Right lobe of liver (tissue), 6 donors: ENCODE results near the gene PEX3. TPM values are rescaled to one million over a fixed set of nuclear protein-coding genes. Genes with fewer than 3 reads are reported as not detected.
"Not testable (repeated sequence)": the region's sequence is repeated elsewhere in the genome, so short reads cannot be mapped to it uniquely, and the experiment has no call there.

Experiments
- ATAC-seq, 4 donors: fragments of 200-7000 bp; cut with Tn5 transposase; one replicate each; pipeline ENCODE4 v1.9.1; 2020; ENCODE audit warnings: mild to moderate bottlenecking in 4 of 4, moderate library complexity in 4 of 4
- DNase-seq, 3 donors: peaks; one replicate each; pipeline ENCODE4 v3.0.0-alpha.2; 2020
- H3K27ac ChIP-seq, 3 donors: fragments of 200-600 bp; one replicate each; pipeline ENCODE4 v1.8.0; 2022
- H3K27me3 ChIP-seq, 2 donors: fragments of 200-600 bp; one replicate each; pipeline ENCODE4 v1.8.0; 2022
- H3K36me3 ChIP-seq, 4 donors: fragments of 200-600 bp; sonication (generic) in 1 of 4; one replicate each; pipeline versions ENCODE4 v1.5.1 to v1.8.0; 2017 to 2022; ENCODE audit warnings: control low read depth in 1 of 4
- H3K4me1 ChIP-seq, 4 donors: fragments of 200-600 bp; sonication (generic) in 1 of 4; one replicate each; pipeline versions ENCODE4 v1.5.1 to v1.8.0; 2017 to 2022; ENCODE audit warnings: control low read depth in 1 of 4
- H3K4me3 ChIP-seq, 3 donors: fragments of 200-600 bp; one replicate each; pipeline ENCODE4 v1.8.0; 2022
- H3K9me3 ChIP-seq, 4 donors: fragments of 200-600 bp; sonication (generic) in 1 of 4; one replicate each; pipeline versions ENCODE4 v1.5.1 to v1.8.0; 2017 to 2022; ENCODE audit warnings: control low read depth in 1 of 4
- POLR2A ChIP-seq: fragments of 450-650 bp; IDR thresholded peaks from one replicate; pipeline ENCODE4 v1.6.1; 2017; ENCODE audit warnings: antibody characterized with exemption, mild to moderate bottlenecking
- WGBS: methylation state at CpG from one replicate; pipeline ENCODE4 v1.1.6; 2018; ENCODE audit warnings: low coverage, low lambda C conversion rate; ENCODE audit not compliant: insufficient coverage; ENCODE audit errors: missing lambda C conversion rate; 5-methylcytosine and 5-hydroxymethylcytosine counted together
- intact Hi-C, 2 donors: fragments of 100-400 bp; cut with DNase I; formaldehyde crosslinking; loops; one replicate each; pipeline versions ENCODE4 v1.11.2 to v1.14.1; 2022
- total RNA-seq, 6 experiments: library from RNA; depleted of rRNA in 2 of 6; stranded (reverse); fragments of >200 nt in 2 of 6; fragmentation: NEBNext Ultra II Directional in 3 of 6; extraction: Animal tissue kit (Norgen Biotek cat#: 25700) in 3 of 6; gene quantifications; one replicate each; pipeline versions ENCODE4 v1.1.0 to v1.2.4, GENCODE V29; 2016 to 2023
- TF ChIP-seq, protein P1 (sequence below), 4 donors: fragments of 200-600 bp in 3 of 4; fragments of 450-650 bp in 1 of 4; IDR thresholded peaks; one replicate each; pipeline versions ENCODE4 v1.5.1 to v1.8.0; 2016 to 2022; ENCODE audit warnings: antibody characterized with exemption in 4 of 4, mild to moderate bottlenecking in 2 of 4
- donor health status: DM: no; HTN: yes; CAD: no.
- donor health status: DM: no; HTN: no; CAD: no.
- donor health status: DM: no; HTN: no; CAD: no.
- donor health status: DM: no; HTN: yes; CAD: no.
- donor health status: DM: no; HTN: yes; CAD: no.

The PEX3 gene
- total RNA-seq, 6 experiments from 2014 or later = 16.0 to 23.6 (median 18.7) TPM

DNA sequence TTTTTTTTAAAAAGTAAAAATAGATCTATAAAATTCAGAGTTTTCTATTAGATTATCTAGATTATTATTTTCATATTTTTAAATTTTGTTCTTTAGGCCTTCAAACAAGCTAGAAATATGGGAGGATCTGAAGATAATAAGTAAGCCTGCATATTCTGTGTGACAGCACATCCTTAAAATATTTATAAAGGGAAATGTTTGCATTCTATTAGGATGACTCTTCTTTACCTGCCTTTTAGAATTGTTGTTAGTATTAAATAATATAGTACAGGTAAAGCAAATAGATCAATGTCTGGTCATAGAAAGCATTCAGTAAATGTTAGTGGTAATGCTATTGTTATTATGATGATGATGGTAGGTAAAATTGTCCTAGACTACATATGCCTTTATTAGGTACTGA, 17.4 kb downstream of the PEX3 start:
- Histone ChIP-seq H3K4me3 (no peak overlapping the region), H3K9me3 (no peaks in the 10 kb centered on the region), H3K36me3 (peaks cover 0 to 7% (median under 1%) of the 10 kb centered on the region in 4 donors), H3K4me1 (no peaks in the 10 kb centered on the region), H3K27me3 (no peaks in the 10 kb centered on the region), H3K27ac (no peak overlapping the region)
- ATAC-seq = no peak
- TF ChIP-seq, protein P1, sequence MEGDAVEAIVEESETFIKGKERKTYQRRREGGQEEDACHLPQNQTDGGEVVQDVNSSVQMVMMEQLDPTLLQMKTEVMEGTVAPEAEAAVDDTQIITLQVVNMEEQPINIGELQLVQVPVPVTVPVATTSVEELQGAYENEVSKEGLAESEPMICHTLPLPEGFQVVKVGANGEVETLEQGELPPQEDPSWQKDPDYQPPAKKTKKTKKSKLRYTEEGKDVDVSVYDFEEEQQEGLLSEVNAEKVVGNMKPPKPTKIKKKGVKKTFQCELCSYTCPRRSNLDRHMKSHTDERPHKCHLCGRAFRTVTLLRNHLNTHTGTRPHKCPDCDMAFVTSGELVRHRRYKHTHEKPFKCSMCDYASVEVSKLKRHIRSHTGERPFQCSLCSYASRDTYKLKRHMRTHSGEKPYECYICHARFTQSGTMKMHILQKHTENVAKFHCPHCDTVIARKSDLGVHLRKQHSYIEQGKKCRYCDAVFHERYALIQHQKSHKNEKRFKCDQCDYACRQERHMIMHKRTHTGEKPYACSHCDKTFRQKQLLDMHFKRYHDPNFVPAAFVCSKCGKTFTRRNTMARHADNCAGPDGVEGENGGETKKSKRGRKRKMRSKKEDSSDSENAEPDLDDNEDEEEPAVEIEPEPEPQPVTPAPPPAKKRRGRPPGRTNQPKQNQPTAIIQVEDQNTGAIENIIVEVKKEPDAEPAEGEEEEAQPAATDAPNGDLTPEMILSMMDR (IDR thresholded peaks at IDR 0.05) = no peak
- no peak for TF ChIP-seq POLR2A
- no peak for DNase-seq
- intact Hi-C loops = no loop called here

DNA sequence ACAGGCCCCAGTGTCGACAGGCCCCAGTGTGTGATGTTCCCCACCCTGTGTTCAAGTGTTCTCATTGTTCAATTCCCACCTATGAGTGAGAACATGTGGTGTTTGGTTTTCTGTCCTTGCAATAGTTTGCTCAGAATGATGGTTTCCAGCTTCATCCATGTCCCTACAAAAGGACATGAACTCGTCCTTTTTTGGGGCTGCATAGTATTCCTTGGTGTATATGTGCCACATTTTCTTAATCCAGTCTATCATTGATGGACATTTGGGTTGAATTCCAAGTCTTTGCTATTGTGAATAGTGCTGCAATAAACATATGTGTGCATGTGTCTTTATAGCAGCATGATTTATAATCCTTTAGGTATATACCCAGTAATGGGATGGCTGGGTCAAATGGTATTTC, 18.2 kb downstream of the PEX3 start:
- H3K27ac ChIP-seq, intact Hi-C loops, H3K4me1 ChIP-seq, H3K36me3 ChIP-seq, DNase-seq, H3K4me3 ChIP-seq, ATAC-seq, H3K27me3 ChIP-seq, H3K9me3 ChIP-seq: not testable (repeated sequence)
- 83% methylated on average over 1 of the region's 2 CpGs for WGBS

DNA sequence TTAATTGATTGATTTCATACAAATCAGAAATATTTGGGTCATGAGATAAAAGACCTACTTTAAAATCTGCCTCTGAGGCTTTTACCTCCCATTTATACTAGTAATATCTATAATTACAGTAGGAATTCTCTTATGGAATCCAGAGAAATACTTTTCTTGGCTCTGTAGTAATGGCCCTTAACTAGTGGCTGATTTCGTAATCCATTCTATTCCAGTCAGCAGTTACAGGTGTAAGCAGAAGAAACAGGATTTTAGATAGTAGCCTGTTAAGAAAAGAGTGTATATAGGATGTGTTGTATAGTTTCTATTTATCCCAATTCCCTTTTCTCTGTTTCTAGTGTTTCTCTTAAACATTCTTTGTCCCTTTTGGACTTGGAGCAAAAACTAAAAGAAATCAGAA, 21.2 kb downstream of the PEX3 start:
- no peak overlapping the region for H3K4me3 ChIP-seq
- TF ChIP-seq, protein P1 (IDR thresholded peaks at IDR 0.05) = no peak
- TF ChIP-seq POLR2A = no peak
- H3K4me1 ChIP-seq = no peaks in the 10 kb centered on the region
- DNase-seq = no peak
- no peaks in the 10 kb centered on the region for H3K27me3 ChIP-seq
- no peak for ATAC-seq
- no peak overlapping the region for H3K27ac ChIP-seq
- 46% methylated on average over 1 of the region's 1 CpG for WGBS
- peaks cover 0 to 15% (median 4%) of the 10 kb centered on the region in 4 donors for H3K36me3 ChIP-seq
- intact Hi-C loops = no loop called here
- no peaks in the 10 kb centered on the region for H3K9me3 ChIP-seq

DNA sequence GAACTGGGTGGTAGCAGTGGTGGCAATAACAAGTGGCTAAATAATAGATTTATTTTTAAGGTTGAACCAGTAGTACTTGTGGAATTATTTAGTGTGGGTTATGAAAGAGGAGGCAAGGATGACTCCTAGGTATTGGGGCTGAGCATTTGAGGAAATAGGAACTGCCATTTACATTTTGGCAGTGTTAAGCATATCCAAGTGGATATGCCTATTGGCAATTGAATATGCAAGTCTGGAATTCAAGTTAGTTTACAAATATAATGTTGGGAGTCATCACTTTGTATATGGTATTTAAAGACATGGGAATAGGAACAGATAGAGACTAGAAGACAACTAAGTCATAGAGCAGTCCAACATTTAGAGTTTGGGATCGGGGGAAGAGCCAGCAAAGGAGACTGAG, 25.9 kb downstream of the PEX3 start:
- no peak overlapping the region for H3K27ac ChIP-seq
- no peaks in the 10 kb centered on the region for H3K4me1 ChIP-seq
- no peak for DNase-seq
- peaks cover 0 to 15% (median 4%) of the 10 kb centered on the region in 4 donors for H3K36me3 ChIP-seq
- intact Hi-C loops = no loop called here
- WGBS = 92% methylated on average over 1 of the region's 1 CpG
- no peak overlapping the region for H3K4me3 ChIP-seq
- no peak for TF ChIP-seq POLR2A
- TF ChIP-seq, protein P1 (IDR thresholded peaks at IDR 0.05) = no peak
- H3K9me3 ChIP-seq = no peaks in the 10 kb centered on the region
- no peaks in the 10 kb centered on the region for H3K27me3 ChIP-seq
- no peak for ATAC-seq

DNA sequence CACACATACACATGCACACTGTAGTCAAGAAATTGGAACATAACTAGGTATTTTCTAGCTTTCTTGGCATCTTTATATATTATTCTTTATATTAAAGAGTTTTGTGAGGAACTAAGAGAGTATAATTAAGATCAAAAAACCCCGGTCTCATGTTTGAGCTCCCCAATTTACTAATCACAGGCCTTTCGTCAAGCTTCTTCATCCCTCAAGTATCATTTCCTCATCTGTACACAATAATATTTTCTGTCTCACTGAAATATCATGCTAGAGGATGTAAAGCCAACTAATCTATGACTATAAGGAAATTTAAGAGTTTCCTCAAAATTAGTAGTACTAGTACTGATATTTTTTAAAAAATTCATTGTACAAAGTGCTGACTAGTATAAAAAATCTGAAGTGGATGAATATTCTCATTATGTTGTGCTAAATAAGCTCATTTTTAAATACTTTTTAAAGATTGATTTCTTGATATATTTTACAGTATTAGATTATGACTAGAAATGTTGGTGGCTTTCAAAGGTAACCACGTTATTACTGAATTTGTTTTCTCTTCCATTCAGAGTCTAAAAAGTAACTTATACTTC, 28.0 kb downstream of the PEX3 start:
- TF ChIP-seq, protein P1 (IDR thresholded peaks at IDR 0.05) = no peak
- TF ChIP-seq POLR2A = no peak
- intact Hi-C loops = no loop called here
- no peaks in the 10 kb centered on the region for H3K9me3 ChIP-seq
- no peak overlapping the region for H3K27ac ChIP-seq
- ATAC-seq (no peak), DNase-seq (no peak)
- peaks cover 0 to 10% (median 0%) of the 10 kb centered on the region in 4 donors for H3K36me3 ChIP-seq
- H3K4me3 ChIP-seq = no peak overlapping the region
- no peaks in the 10 kb centered on the region for H3K4me1 ChIP-seq
- H3K27me3 ChIP-seq = no peaks in the 10 kb centered on the region
- 92% methylated on average over 3 of the region's 3 CpGs for WGBS
